Measurements from ENCODE around the gene HTRA3. TPM values are rescaled to one million over a fixed set of nuclear protein-coding genes. Genes with fewer than 3 reads are reported as not detected.

Gene HTRA3
- total RNA-seq, 1 donor from 2014 or later = 3.5 TPM

- Mint-ChIP-seq H3K27me3 (ENCODE audit: low read depth) (no peaks in the 10 kb centered on the region), H3K4me3 (ENCODE audit: unreplicated experiment) (no peak overlapping the region), H3K4me1 (ENCODE audit: low read depth) (peaks cover 5% of the 10 kb centered on the region), H3K27ac (ENCODE audit: unreplicated experiment) (no peak overlapping the region), H3K9me3 (ENCODE audit: low read depth) (peaks cover 11% of the 10 kb centered on the region), H3K36me3 (ENCODE audit: low read depth) (no peaks in the 10 kb centered on the region)
- TF ChIP-seq CTCF (IDR thresholded peaks at IDR 0.05) = no peak
- peak; percentile 73 for DNase-seq (ENCODE audit: low spot score)
Measured at GRCh38 chr4:8328866-8329559, 59.5 kb downstream of the HTRA3 start.

- no peak for DNase-seq (ENCODE audit: low spot score)
- H3K4me3 Mint-ChIP-seq (ENCODE audit: unreplicated experiment) = no peak overlapping the region
- H3K36me3 Mint-ChIP-seq (ENCODE audit: low read depth) = no peaks in the 10 kb centered on the region
- no peak for TF ChIP-seq CTCF (IDR thresholded peaks at IDR 0.05)
- no peaks in the 10 kb centered on the region for H3K27me3 Mint-ChIP-seq (ENCODE audit: low read depth)
- peaks cover 6% of the 10 kb centered on the region for H3K9me3 Mint-ChIP-seq (ENCODE audit: low read depth)
- peaks cover 5% of the 10 kb centered on the region for H3K4me1 Mint-ChIP-seq (ENCODE audit: low read depth)
- H3K27ac Mint-ChIP-seq (ENCODE audit: unreplicated experiment) = no peak overlapping the region
Measured at GRCh38 chr4:8329560-8329858, 60.0 kb downstream of the HTRA3 start.

- Mint-ChIP-seq H3K4me1 (ENCODE audit: low read depth) (peaks cover 5% of the 10 kb centered on the region), H3K9me3 (ENCODE audit: low read depth) (peaks cover 6% of the 10 kb centered on the region), H3K36me3 (ENCODE audit: low read depth) (peaks cover under 1% of the 10 kb centered on the region), H3K27me3 (ENCODE audit: low read depth) (no peaks in the 10 kb centered on the region), H3K4me3 (ENCODE audit: unreplicated experiment) (no peak overlapping the region), H3K27ac (ENCODE audit: unreplicated experiment) (no peak overlapping the region)
- no peak for TF ChIP-seq CTCF (IDR thresholded peaks at IDR 0.05)
- DNase-seq (ENCODE audit: low spot score) = peak; percentile 92
Measured at GRCh38 chr4:8329859-8330761, 60.6 kb downstream of the HTRA3 start.

- no peak overlapping the region for H3K4me3 Mint-ChIP-seq (ENCODE audit: unreplicated experiment)
- no peak for TF ChIP-seq CTCF (IDR thresholded peaks at IDR 0.05)
- peaks cover 10% of the 10 kb centered on the region for H3K9me3 Mint-ChIP-seq (ENCODE audit: low read depth)
- H3K36me3 Mint-ChIP-seq (ENCODE audit: low read depth) = peaks cover 4% of the 10 kb centered on the region
- DNase-seq (ENCODE audit: low spot score) = peak; percentile 66
- H3K27me3 Mint-ChIP-seq (ENCODE audit: low read depth) = no peaks in the 10 kb centered on the region
- H3K27ac Mint-ChIP-seq (ENCODE audit: unreplicated experiment) = no peak overlapping the region
- peaks cover 5% of the 10 kb centered on the region for H3K4me1 Mint-ChIP-seq (ENCODE audit: low read depth)
Measured at GRCh38 chr4:8330821-8331574, 61.4 kb downstream of the HTRA3 start.

- Mint-ChIP-seq H3K4me1 (ENCODE audit: low read depth) (peaks cover 5% of the 10 kb centered on the region), H3K9me3 (ENCODE audit: low read depth) (peaks cover 14% of the 10 kb centered on the region), H3K4me3 (ENCODE audit: unreplicated experiment) (no peak overlapping the region)
Measured at GRCh38 chr4:8331575-8331955, 62.0 kb downstream of the HTRA3 start.

More at GRCh38 chr4:8331575-8331955, 62.0 kb downstream of the HTRA3 start:
- Mint-ChIP-seq H3K27me3 (ENCODE audit: low read depth) (no peaks in the 10 kb centered on the region), H3K27ac (ENCODE audit: unreplicated experiment) (no peak overlapping the region), H3K36me3 (ENCODE audit: low read depth) (peaks cover 5% of the 10 kb centered on the region)
- TF ChIP-seq CTCF (IDR thresholded peaks at IDR 0.05) = no peak
- DNase-seq (ENCODE audit: low spot score) = peak; percentile 40

Data from chondrocyte (in vitro differentiated cells).